GM23338 (cell line): Measurements from ENCODE around the gene ARAP1. TPM values are rescaled to one million over a fixed set of nuclear protein-coding genes. Genes with fewer than 3 reads are reported as not detected.

Source experiments
- ATAC-seq: fragments of 200-7000 bp; cut with Tn5 transposase; 3 replicates; pipeline ENCODE4 v1.9.1; 2020
- DNase-seq: peaks from one replicate; pipeline ENCODE4 v3.0.0-alpha.2; 2015; ENCODE audit warnings: low spot score
- H2AFZ ChIP-seq: fragments of 200-600 bp; sonication (generic); 2 replicates; pipeline ENCODE4 v1.8.0; 2016; ENCODE audit warnings: antibody characterized with exemption, mild to moderate bottlenecking, moderate library complexity
- H3F3A ChIP-seq: fragments of 200-600 bp; sonication (generic); replicated peaks from 2 replicates; pipeline ENCODE4 v1.8.0; 2017; ENCODE audit warnings: antibody characterized with exemption, mixed run types, low read depth
- H3K27ac ChIP-seq: fragments of 200-600 bp; sonication (generic); 2 replicates; pipeline ENCODE4 v1.6.1; 2016; ENCODE audit warnings: low read depth
- H3K27me3 ChIP-seq: fragments of 200-600 bp; sonication (generic); 2 replicates; pipeline ENCODE4 v1.8.0; 2016; ENCODE audit warnings: mild to moderate bottlenecking, mixed run types, moderate library complexity; ENCODE audit not compliant: insufficient read depth
- H3K36me3 ChIP-seq: fragments of 200-600 bp; sonication (generic); 2 replicates; pipeline ENCODE4 v1.8.0; 2016; ENCODE audit warnings: mild to moderate bottlenecking; ENCODE audit not compliant: insufficient read depth
- H3K4me1 ChIP-seq: fragments of 200-600 bp; sonication (generic); 2 replicates; pipeline ENCODE4 v1.8.0; 2016; ENCODE audit warnings: mild to moderate bottlenecking, moderate library complexity; ENCODE audit not compliant: insufficient read depth
- H3K4me2 ChIP-seq: fragments of 200-600 bp; sonication (generic); 2 replicates; pipeline ENCODE4 v1.7.1; 2017; ENCODE audit warnings: mixed run types
- H3K4me3 ChIP-seq: fragments of 200-600 bp; sonication (generic); 2 replicates; pipeline ENCODE4 v1.6.1; 2016; ENCODE audit warnings: mixed run types
- H3K79me2 ChIP-seq: fragments of 200-600 bp; sonication (generic); replicated peaks from 2 replicates; pipeline ENCODE4 v1.8.0; 2017; ENCODE audit warnings: mild to moderate bottlenecking; ENCODE audit not compliant: insufficient read depth
- H3K9me2 ChIP-seq: fragments of 200-600 bp; sonication (generic); 2 replicates; pipeline ENCODE4 v1.8.0; 2017; ENCODE audit not compliant: insufficient read depth
- H4K20me1 ChIP-seq: fragments of 200-600 bp; sonication (generic); replicated peaks from 2 replicates; pipeline ENCODE4 v1.8.0; 2017; ENCODE audit warnings: mild to moderate bottlenecking; ENCODE audit not compliant: insufficient read depth
- H3K27ac Mint-ChIP-seq: 2 replicates; pipeline ENCODE4 v1.8.0; 2020; ENCODE audit warnings: inconsistent platforms, mild to moderate bottlenecking, moderate library complexity, mixed read lengths
- H3K27me3 Mint-ChIP-seq: 3 replicates; pipeline ENCODE4 v1.8.0; 2022; ENCODE audit warnings: low read depth, mild to moderate bottlenecking, moderate library complexity, mixed read lengths, inconsistent platforms; ENCODE audit not compliant: insufficient read depth, poor library complexity
- H3K36me3 Mint-ChIP-seq: 3 replicates; pipeline ENCODE4 v1.8.0; 2021; ENCODE audit warnings: low read depth, mild to moderate bottlenecking, inconsistent platforms, moderate library complexity, mixed read lengths
- H3K4me1 Mint-ChIP-seq: 3 replicates; pipeline ENCODE4 v1.8.0; 2020; ENCODE audit warnings: mild to moderate bottlenecking, inconsistent platforms, mixed read lengths
- H3K4me3 Mint-ChIP-seq: 3 replicates; pipeline ENCODE4 v1.8.0; 2021; ENCODE audit warnings: moderate library complexity, mild to moderate bottlenecking, inconsistent platforms, mixed read lengths
- H3K9me3 Mint-ChIP-seq: 3 replicates; pipeline ENCODE4 v1.8.0; 2020; ENCODE audit warnings: moderate library complexity, mild to moderate bottlenecking, inconsistent platforms, mixed read lengths
- CREB1 ChIP-seq: fragments of 250-450 bp; sonication (Bioruptor Pico); IDR thresholded peaks from 2 replicates; pipeline ENCODE4 v1.5.0; 2020; ENCODE audit warnings: low read depth, mild to moderate bottlenecking, moderate library complexity
- ETS1 ChIP-seq: IDR thresholded peaks from 2 replicates; pipeline ENCODE4 v1.6.1; 2016; ENCODE audit warnings: antibody characterized with exemption
- EZH2 ChIP-seq: fragments of 200-600 bp; sonication (generic); IDR thresholded peaks from one replicate; pipeline ENCODE4 v1.8.0; 2017; ENCODE audit warnings: antibody characterized with exemption, mild to moderate bottlenecking, low read depth; ENCODE audit not compliant: unreplicated experiment
- EZH2phosphoT487 ChIP-seq: fragments of 200-600 bp; sonication (generic); IDR thresholded peaks from one replicate; pipeline ENCODE4 v1.8.1; 2018; ENCODE audit warnings: antibody characterized with exemption; ENCODE audit not compliant: unreplicated experiment
- JUNB ChIP-seq: IDR thresholded peaks from one replicate; pipeline ENCODE4 v1.6.1; 2016; ENCODE audit warnings: antibody characterized with exemption; ENCODE audit not compliant: unreplicated experiment
- NANOG ChIP-seq: IDR thresholded peaks from 2 replicates; pipeline ENCODE4 v1.6.1; 2016; ENCODE audit warnings: antibody characterized with exemption, borderline replicate concordance
- POLR2AphosphoS5 ChIP-seq: IDR thresholded peaks from 2 replicates; pipeline ENCODE4 v1.6.1; 2016; ENCODE audit warnings: antibody characterized with exemption, low read depth
- REST ChIP-seq: IDR thresholded peaks from one replicate; pipeline ENCODE4 v1.6.1; 2018; ENCODE audit warnings: antibody characterized with exemption; ENCODE audit not compliant: unreplicated experiment
- STAT1 ChIP-seq: IDR thresholded peaks from one replicate; pipeline ENCODE4 v1.6.1; 2016; ENCODE audit warnings: antibody characterized with exemption; ENCODE audit not compliant: unreplicated experiment
- ZNF114 ChIP-seq: fragments of 250-450 bp; sonication (Bioruptor Pico); IDR thresholded peaks from 2 replicates; pipeline ENCODE4 v1.5.0; 2020; ENCODE audit warnings: mild to moderate bottlenecking, moderate library complexity
- ZNF331 ChIP-seq: fragments of 250-450 bp; sonication (Bioruptor Pico); IDR thresholded peaks from 2 replicates; pipeline ENCODE4 v1.5.0; 2020; ENCODE audit warnings: low read depth, mild to moderate bottlenecking, moderate library complexity
- polyA plus RNA-seq: library from polyadenylated mRNA; unstranded; fragments of >200 nt; fragmentation: Nextera tagmentation; extraction: Ambion mirVana; gene quantifications from 2 replicates; pipeline ENCODE4 v1.2.1, GENCODE V29; 2016
- total RNA-seq: library from RNA; depleted of rRNA; stranded (reverse); fragments of >200 nt; shearing (Covaris generic); gene quantifications from 2 replicates; pipeline ENCODE4 v1.2.3, GENCODE V29; 2014
- TF ChIP-seq, protein P1 (sequence below): fragments of 250-450 bp; sonication (Bioruptor Pico); IDR thresholded peaks from 2 replicates; pipeline ENCODE4 v1.5.0; 2020; ENCODE audit warnings: mild to moderate bottlenecking, moderate library complexity
- TF ChIP-seq, protein P2 (sequence below), 2 experiments: fragments of 200-600 bp in 1 of 2; sonication (generic) in 1 of 2; conservative IDR thresholded peaks; 2 replicates each; pipeline versions ENCODE4 v1.5.1 to v1.6.1; 2016 to 2017; ENCODE audit warnings: antibody characterized with exemption in 2 of 2, low read depth in 2 of 2, mild to moderate bottlenecking in 2 of 2, moderate library complexity in 1 of 2

ARAP1 gene
- total and polyA plus RNA-seq, 2 experiments from 2014 or later = 24.5 to 116 TPM

- no peaks in the 10 kb centered on the region for H3K9me3 Mint-ChIP-seq
- no peak overlapping the region for H3K4me2 ChIP-seq
- peaks cover 48% of the 10 kb centered on the region for H3K4me1 Mint-ChIP-seq
- no peak overlapping the region for H3K4me3 Mint-ChIP-seq
- no peak overlapping the region for H3K4me3 ChIP-seq
- peaks cover 71% of the 10 kb centered on the region for H3K79me2 ChIP-seq
- peaks cover 23% of the 10 kb centered on the region for H3K4me1 ChIP-seq
- ATAC-seq = no peak
- peak overlapping the region; percentile 36 for H3K27ac Mint-ChIP-seq
- H3K27me3 Mint-ChIP-seq = peaks cover 3% of the 10 kb centered on the region
- no peak for TF ChIP-seq ETS1
- no peak for TF ChIP-seq NANOG
- TF ChIP-seq POLR2AphosphoS5 = no peak
- TF ChIP-seq EZH2 = no peak
- TF ChIP-seq, protein P1, sequence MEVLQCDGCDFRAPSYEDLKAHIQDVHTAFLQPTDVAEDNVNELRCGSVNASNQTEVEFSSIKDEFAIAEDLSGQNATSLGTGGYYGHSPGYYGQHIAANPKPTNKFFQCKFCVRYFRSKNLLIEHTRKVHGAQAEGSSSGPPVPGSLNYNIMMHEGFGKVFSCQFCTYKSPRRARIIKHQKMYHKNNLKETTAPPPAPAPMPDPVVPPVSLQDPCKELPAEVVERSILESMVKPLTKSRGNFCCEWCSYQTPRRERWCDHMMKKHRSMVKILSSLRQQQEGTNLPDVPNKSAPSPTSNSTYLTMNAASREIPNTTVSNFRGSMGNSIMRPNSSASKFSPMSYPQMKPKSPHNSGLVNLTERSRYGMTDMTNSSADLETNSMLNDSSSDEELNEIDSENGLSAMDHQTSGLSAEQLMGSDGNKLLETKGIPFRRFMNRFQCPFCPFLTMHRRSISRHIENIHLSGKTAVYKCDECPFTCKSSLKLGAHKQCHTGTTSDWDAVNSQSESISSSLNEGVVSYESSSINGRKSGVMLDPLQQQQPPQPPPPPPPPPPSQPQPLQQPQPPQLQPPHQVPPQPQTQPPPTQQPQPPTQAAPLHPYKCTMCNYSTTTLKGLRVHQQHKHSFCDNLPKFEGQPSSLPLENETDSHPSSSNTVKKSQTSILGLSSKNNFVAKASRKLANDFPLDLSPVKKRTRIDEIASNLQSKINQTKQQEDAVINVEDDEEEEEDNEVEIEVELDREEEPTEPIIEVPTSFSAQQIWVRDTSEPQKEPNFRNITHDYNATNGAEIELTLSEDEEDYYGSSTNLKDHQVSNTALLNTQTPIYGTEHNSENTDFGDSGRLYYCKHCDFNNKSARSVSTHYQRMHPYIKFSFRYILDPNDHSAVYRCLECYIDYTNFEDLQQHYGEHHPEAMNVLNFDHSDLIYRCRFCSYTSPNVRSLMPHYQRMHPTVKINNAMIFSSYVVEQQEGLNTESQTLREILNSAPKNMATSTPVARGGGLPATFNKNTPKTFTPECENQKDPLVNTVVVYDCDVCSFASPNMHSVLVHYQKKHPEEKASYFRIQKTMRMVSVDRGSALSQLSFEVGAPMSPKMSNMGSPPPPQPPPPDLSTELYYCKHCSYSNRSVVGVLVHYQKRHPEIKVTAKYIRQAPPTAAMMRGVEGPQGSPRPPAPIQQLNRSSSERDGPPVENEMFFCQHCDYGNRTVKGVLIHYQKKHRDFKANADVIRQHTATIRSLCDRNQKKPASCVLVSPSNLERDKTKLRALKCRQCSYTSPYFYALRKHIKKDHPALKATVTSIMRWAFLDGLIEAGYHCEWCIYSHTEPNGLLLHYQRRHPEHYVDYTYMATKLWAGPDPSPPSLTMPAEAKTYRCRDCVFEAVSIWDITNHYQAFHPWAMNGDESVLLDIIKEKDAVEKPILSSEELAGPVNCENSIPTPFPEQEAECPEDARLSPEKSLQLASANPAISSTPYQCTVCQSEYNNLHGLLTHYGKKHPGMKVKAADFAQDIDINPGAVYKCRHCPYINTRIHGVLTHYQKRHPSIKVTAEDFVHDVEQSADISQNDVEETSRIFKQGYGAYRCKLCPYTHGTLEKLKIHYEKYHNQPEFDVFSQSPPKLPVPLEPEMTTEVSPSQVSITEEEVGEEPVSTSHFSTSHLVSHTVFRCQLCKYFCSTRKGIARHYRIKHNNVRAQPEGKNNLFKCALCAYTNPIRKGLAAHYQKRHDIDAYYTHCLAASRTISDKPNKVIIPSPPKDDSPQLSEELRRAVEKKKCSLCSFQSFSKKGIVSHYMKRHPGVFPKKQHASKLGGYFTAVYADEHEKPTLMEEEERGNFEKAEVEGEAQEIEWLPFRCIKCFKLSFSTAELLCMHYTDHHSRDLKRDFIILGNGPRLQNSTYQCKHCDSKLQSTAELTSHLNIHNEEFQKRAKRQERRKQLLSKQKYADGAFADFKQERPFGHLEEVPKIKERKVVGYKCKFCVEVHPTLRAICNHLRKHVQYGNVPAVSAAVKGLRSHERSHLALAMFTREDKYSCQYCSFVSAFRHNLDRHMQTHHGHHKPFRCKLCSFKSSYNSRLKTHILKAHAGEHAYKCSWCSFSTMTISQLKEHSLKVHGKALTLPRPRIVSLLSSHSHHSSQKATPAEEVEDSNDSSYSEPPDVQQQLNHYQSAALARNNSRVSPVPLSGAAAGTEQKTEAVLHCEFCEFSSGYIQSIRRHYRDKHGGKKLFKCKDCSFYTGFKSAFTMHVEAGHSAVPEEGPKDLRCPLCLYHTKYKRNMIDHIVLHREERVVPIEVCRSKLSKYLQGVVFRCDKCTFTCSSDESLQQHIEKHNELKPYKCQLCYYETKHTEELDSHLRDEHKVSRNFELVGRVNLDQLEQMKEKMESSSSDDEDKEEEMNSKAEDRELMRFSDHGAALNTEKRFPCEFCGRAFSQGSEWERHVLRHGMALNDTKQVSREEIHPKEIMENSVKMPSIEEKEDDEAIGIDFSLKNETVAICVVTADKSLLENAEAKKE = no peak
- TF ChIP-seq, protein P2, sequence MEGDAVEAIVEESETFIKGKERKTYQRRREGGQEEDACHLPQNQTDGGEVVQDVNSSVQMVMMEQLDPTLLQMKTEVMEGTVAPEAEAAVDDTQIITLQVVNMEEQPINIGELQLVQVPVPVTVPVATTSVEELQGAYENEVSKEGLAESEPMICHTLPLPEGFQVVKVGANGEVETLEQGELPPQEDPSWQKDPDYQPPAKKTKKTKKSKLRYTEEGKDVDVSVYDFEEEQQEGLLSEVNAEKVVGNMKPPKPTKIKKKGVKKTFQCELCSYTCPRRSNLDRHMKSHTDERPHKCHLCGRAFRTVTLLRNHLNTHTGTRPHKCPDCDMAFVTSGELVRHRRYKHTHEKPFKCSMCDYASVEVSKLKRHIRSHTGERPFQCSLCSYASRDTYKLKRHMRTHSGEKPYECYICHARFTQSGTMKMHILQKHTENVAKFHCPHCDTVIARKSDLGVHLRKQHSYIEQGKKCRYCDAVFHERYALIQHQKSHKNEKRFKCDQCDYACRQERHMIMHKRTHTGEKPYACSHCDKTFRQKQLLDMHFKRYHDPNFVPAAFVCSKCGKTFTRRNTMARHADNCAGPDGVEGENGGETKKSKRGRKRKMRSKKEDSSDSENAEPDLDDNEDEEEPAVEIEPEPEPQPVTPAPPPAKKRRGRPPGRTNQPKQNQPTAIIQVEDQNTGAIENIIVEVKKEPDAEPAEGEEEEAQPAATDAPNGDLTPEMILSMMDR (conservative IDR thresholded peaks at IDR 0.05; ENCODE audit: low read depth in 2 of 2) = no peak
- no peak for TF ChIP-seq ZNF114 (CRISPR knock-in tag)
- TF ChIP-seq CREB1 = no peak
- TF ChIP-seq STAT1 = no peak
- TF ChIP-seq ZNF331 = no peak
- no peak for TF ChIP-seq EZH2phosphoT487
- no peak for TF ChIP-seq REST
- TF ChIP-seq JUNB = no peak
- H2AFZ ChIP-seq = no peak overlapping the region
- no peaks in the 10 kb centered on the region for H3K27me3 ChIP-seq
- 0 out of 2 replicates have a peak, but pooled peaks cover 2% of the 10 kb centered on the region for H3F3A ChIP-seq
- H3K27ac ChIP-seq = no peak overlapping the region
- no peaks in the 10 kb centered on the region for H3K9me2 ChIP-seq
- H3K36me3 Mint-ChIP-seq = no peaks in the 10 kb centered on the region; the same call in 1 of the 3 replicates
- peaks cover 20% of the 10 kb centered on the region for H4K20me1 ChIP-seq
- DNase-seq = no peak
- no peaks in the 10 kb centered on the region for H3K36me3 ChIP-seq
Measured at GRCh38 chr11:72743321-72744221, 8.6 kb downstream of the ARAP1 start.
